Omental fat pad (tissue), 4 donors: ENCODE results near the gene SYT1. TPM values are rescaled to one million over a fixed set of nuclear protein-coding genes. Genes with fewer than 3 reads are reported as not detected.

Source experiments
- ATAC-seq: fragments of 150-250 bp; one replicate; pipeline ENCODE4 v1.9.1; 2016; ENCODE audit warnings: mild to moderate bottlenecking, moderate library complexity; ENCODE audit not compliant: low FRiP score
- DNase-seq: peaks from one replicate; pipeline ENCODE4 v3.0.0-alpha.2; 2019; ENCODE audit warnings: low spot score
- CTCF ChIP-seq, 3 donors: fragments of 450-650 bp; IDR thresholded peaks; one replicate each; pipeline ENCODE4 v1.5.1; 2016 to 2017; ENCODE audit warnings: antibody characterized with exemption in 3 of 3, mild to moderate bottlenecking in 3 of 3, moderate library complexity in 2 of 3
- total RNA-seq, 4 donors: library from RNA; depleted of rRNA; stranded (reverse); fragments of >200 nt; gene quantifications; one replicate each; pipeline ENCODE4 v1.1.0, GENCODE V29; 2016

The SYT1 gene
- total RNA-seq, 4 donors from 2014 or later = 0.72 to 3.1 (median 1.7) TPM

GRCh38 chr12:79317179-79317847, 452.7 kb downstream of the SYT1 start:
- DNase-seq (no peak), ATAC-seq (no peak)
- TF ChIP-seq CTCF (IDR thresholded peaks at IDR 0.05) = no peak

GRCh38 chr12:79322905-79323304, 458.3 kb downstream of the SYT1 start:
- no peak for TF ChIP-seq CTCF (IDR thresholded peaks at IDR 0.05)
- no peak for ATAC-seq
- DNase-seq = no peak

- ATAC-seq (no peak), DNase-seq (no peak)
- no peak for TF ChIP-seq CTCF (IDR thresholded peaks at IDR 0.05)
These were observed 460.0 kb downstream of the SYT1 start for GRCh38 chr12:79324571-79324970.

GRCh38 chr12:79326222-79326621, 461.6 kb downstream of the SYT1 start:
- ATAC-seq (no peak), DNase-seq (no peak)
- TF ChIP-seq CTCF (IDR thresholded peaks at IDR 0.05) = no peak

- DNase-seq (no peak), ATAC-seq (no peak)
- TF ChIP-seq CTCF (IDR thresholded peaks at IDR 0.05) = no peak
These were observed 462.1 kb downstream of the SYT1 start for GRCh38 chr12:79326663-79327062.

- DNase-seq (no peak), ATAC-seq (no peak)
- no peak for TF ChIP-seq CTCF (IDR thresholded peaks at IDR 0.05)
These were observed 462.9 kb downstream of the SYT1 start for GRCh38 chr12:79327465-79327864.

- DNase-seq (no peak), ATAC-seq (no peak)
- TF ChIP-seq CTCF (IDR thresholded peaks at IDR 0.05) = no peak
These were observed 465.4 kb downstream of the SYT1 start for GRCh38 chr12:79329933-79330332.
